SU-DHL-6 (cell line): ENCODE results near the gene USP6.
"Not testable (repeated sequence)": the region's sequence is repeated elsewhere in the genome, so short reads cannot be mapped to it uniquely, and the experiment has no call there.

ENCODE experiments used
- H2AFZ ChIP-seq: fragments of 200-600 bp; sonication (generic); 2 replicates; pipeline ENCODE4 v1.6.1; 2014; ENCODE audit warnings: low read depth, mild to moderate bottlenecking, moderate library complexity, mixed read lengths, antibody characterized with exemption, low read length; ENCODE audit not compliant: severe bottlenecking
- H3F3A ChIP-seq: fragments of 200-600 bp; shearing (Covaris generic); 2 replicates; pipeline ENCODE4 v1.6.0; 2016; ENCODE audit warnings: antibody characterized with exemption, mild to moderate bottlenecking; ENCODE audit not compliant: insufficient read depth
- H3K27ac ChIP-seq: fragments of 200-600 bp; sonication (generic); 2 replicates; pipeline ENCODE4 v1.5.1; 2016; ENCODE audit warnings: low read depth, mild to moderate bottlenecking, low read length, moderate library complexity, mixed read lengths
- H3K27me3 ChIP-seq: fragments of 200-600 bp; sonication (generic), shearing (Covaris generic); 2 replicates; pipeline ENCODE4 v1.6.0; 2014; ENCODE audit warnings: mild to moderate bottlenecking, low read length
- H3K36me3 ChIP-seq: fragments of 200-600 bp; sonication (generic); 2 replicates; pipeline ENCODE4 v1.6.1; 2014; ENCODE audit warnings: mild to moderate bottlenecking, low read length, mixed read lengths
- H3K4me2 ChIP-seq: fragments of 300-600, 200-600 bp; shearing (Covaris generic), sonication (generic); 2 replicates; pipeline ENCODE4 v1.6.0; 2014; ENCODE audit warnings: low read length, low read depth, mild to moderate bottlenecking; ENCODE audit not compliant: poor library complexity, severe bottlenecking
- H3K4me3 ChIP-seq: fragments of 200-600 bp; sonication (generic); 2 replicates; pipeline ENCODE4 v1.5.1; 2014; ENCODE audit warnings: antibody characterized with exemption, low read length, mild to moderate bottlenecking, mixed read lengths; ENCODE audit not compliant: insufficient read depth, poor library complexity, severe bottlenecking
- H3K79me2 ChIP-seq: fragments of 200-600 bp; sonication (generic); 2 replicates; pipeline ENCODE4 v1.6.1; 2014; ENCODE audit warnings: mild to moderate bottlenecking, low read length, moderate library complexity; ENCODE audit not compliant: insufficient read depth
- H3K9ac ChIP-seq: fragments of 200-600 bp; sonication (generic); 2 replicates; pipeline ENCODE4 v1.7.0; 2014; ENCODE audit warnings: mild to moderate bottlenecking, low read length
- H3K9me2 ChIP-seq: fragments of 200-600 bp; sonication (generic); replicated peaks from 2 replicates; pipeline ENCODE4 v1.6.1; 2014; ENCODE audit warnings: low read length; ENCODE audit not compliant: insufficient read depth
- H3K9me3 ChIP-seq: fragments of 200-600 bp; sonication (generic); 2 replicates; pipeline ENCODE4 v1.6.1; 2014; ENCODE audit warnings: low read length, mixed read lengths; ENCODE audit not compliant: insufficient read depth
- H4K20me1 ChIP-seq: fragments of 200-600 bp; sonication (generic); 2 replicates; pipeline ENCODE4 v1.6.1; 2014; ENCODE audit warnings: low read depth, mild to moderate bottlenecking, antibody characterized with exemption, low read length, moderate library complexity, mixed read lengths
- CTCF ChIP-seq: fragments of 200-600 bp; sonication (generic); IDR thresholded peaks from one replicate; pipeline ENCODE4 v1.5.1; 2017; ENCODE audit warnings: antibody characterized with exemption, mild to moderate bottlenecking, low read length, moderate library complexity; ENCODE audit not compliant: insufficient read depth, poor library complexity, severe bottlenecking
- EZH2phosphoT487 ChIP-seq: fragments of 200-600 bp; sonication (generic), shearing (Covaris generic); conservative IDR thresholded peaks from 2 replicates; pipeline ENCODE4 v1.6.1; 2018; ENCODE audit warnings: mild to moderate bottlenecking, antibody characterized with exemption, low read length, moderate library complexity, mixed read lengths

USP6 gene

GRCh38 chr17:5131146-5131715 is 15.4 kb downstream of the USP6 start:
- no peak overlapping the region for H3K9ac ChIP-seq
- H3F3A ChIP-seq = no peaks in the 10 kb centered on the region
- H3K27me3 ChIP-seq = no peaks in the 10 kb centered on the region
- no peak overlapping the region for H3K4me3 ChIP-seq
- H3K36me3 ChIP-seq = no peaks in the 10 kb centered on the region
- H3K27ac ChIP-seq = no peak overlapping the region
- H3K4me2 ChIP-seq = no peak overlapping the region
- H3K9me2 ChIP-seq = no peaks in the 10 kb centered on the region
- H2AFZ ChIP-seq = no peak overlapping the region
- H3K9me3 ChIP-seq = no peaks in the 10 kb centered on the region
- H3K79me2 ChIP-seq = no peaks in the 10 kb centered on the region
- no peak for TF ChIP-seq EZH2phosphoT487
- TF ChIP-seq CTCF = no peak
- H4K20me1 ChIP-seq = no peaks in the 10 kb centered on the region

- not testable (repeated sequence) for H3K79me2 ChIP-seq, H3K9me2 ChIP-seq, H3K4me3 ChIP-seq, H3K9ac ChIP-seq, H2AFZ ChIP-seq, H3K36me3 ChIP-seq, H3F3A ChIP-seq, H3K9me3 ChIP-seq, H3K27me3 ChIP-seq, H3K4me2 ChIP-seq, H3K27ac ChIP-seq, H4K20me1 ChIP-seq
Measured at GRCh38 chr17:5131799-5132502, 16.1 kb downstream of the USP6 start.

GRCh38 chr17:5132503-5133225 is 16.8 kb downstream of the USP6 start:
- not testable (repeated sequence) for H3K36me3 ChIP-seq, H3K4me2 ChIP-seq, H3K9me2 ChIP-seq, H3K27me3 ChIP-seq, H3K79me2 ChIP-seq, H3K27ac ChIP-seq, H3K9me3 ChIP-seq, H2AFZ ChIP-seq, H3K9ac ChIP-seq, H3K4me3 ChIP-seq, H4K20me1 ChIP-seq, H3F3A ChIP-seq

GRCh38 chr17:5133311-5133710 is 17.5 kb downstream of the USP6 start:
- TF ChIP-seq EZH2phosphoT487 = no peak
- no peak overlapping the region for H3K4me3 ChIP-seq
- no peaks in the 10 kb centered on the region for H4K20me1 ChIP-seq
- no peaks in the 10 kb centered on the region for H3F3A ChIP-seq
- no peak overlapping the region for H3K9ac ChIP-seq
- no peak overlapping the region for H3K27ac ChIP-seq
- no peaks in the 10 kb centered on the region for H3K36me3 ChIP-seq
- no peak overlapping the region for H2AFZ ChIP-seq
- no peaks in the 10 kb centered on the region for H3K9me2 ChIP-seq
- H3K9me3 ChIP-seq = no peaks in the 10 kb centered on the region
- H3K27me3 ChIP-seq = no peaks in the 10 kb centered on the region
- no peaks in the 10 kb centered on the region for H3K79me2 ChIP-seq
- no peak overlapping the region for H3K4me2 ChIP-seq

DNA sequence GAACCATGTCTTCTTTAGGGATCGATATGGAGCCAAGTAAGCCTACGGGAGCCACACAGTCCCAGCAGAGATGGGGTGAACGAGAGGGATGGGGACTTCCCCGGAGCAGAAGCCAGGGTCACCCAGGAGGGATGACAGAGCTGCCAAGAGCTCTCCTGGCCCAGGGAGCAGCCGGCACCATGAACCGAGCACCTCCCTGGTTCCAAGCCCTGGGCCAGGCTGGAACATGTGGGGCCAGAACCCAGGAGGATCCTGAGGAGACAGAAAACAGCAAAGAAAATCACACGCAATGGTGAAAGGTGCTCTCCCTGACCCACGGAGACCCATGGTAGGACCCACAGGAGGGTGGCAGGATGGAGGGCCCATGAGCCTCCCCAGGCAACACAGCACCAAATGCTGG is 18.1 kb downstream of the USP6 start:
- H3F3A ChIP-seq, H3K9me2 ChIP-seq, H3K4me2 ChIP-seq, H3K36me3 ChIP-seq, H3K79me2 ChIP-seq, H2AFZ ChIP-seq, H4K20me1 ChIP-seq, H3K27me3 ChIP-seq, H3K9ac ChIP-seq, H3K9me3 ChIP-seq, H3K27ac ChIP-seq, H3K4me3 ChIP-seq: not testable (repeated sequence)

- not testable (repeated sequence) for H4K20me1 ChIP-seq, H3K4me3 ChIP-seq, H3K27ac ChIP-seq, H3K9ac ChIP-seq, H3K4me2 ChIP-seq, H3F3A ChIP-seq, H2AFZ ChIP-seq, H3K27me3 ChIP-seq, H3K79me2 ChIP-seq, H3K36me3 ChIP-seq, H3K9me3 ChIP-seq, H3K9me2 ChIP-seq
Measured at GRCh38 chr17:5134571-5134970, 18.7 kb downstream of the USP6 start.

DNA sequence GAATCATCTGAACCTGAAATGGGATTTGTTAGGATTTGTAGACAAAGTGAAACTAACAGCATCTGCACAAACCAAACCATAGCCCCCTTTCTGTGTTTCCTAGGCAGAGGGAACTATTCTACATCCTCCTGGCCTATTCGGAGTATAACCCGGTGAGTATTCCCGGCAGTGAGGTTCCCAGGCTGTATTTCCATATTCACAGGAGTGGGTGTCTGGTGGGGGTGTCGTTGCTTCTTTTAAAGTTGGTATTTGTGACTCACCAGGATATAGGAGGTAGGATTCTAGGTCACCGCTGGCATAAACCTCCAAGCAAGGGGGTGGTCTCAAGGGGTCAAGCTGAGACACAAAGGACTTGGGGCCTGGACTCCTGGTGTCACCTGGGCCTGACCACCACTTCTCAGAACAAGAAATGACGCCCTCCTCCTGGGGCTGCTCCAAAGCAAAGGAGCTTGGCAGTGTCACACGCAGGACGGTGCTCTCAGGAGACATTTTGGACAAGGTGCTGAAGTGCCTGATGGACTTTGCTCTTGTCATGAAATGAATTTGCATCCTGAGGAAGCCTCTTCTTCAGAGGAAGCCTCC is 19.4 kb downstream of the USP6 start:
- not testable (repeated sequence) for H3F3A ChIP-seq, H3K79me2 ChIP-seq, H3K27ac ChIP-seq, H3K4me3 ChIP-seq, H3K4me2 ChIP-seq, H3K36me3 ChIP-seq, H2AFZ ChIP-seq, H4K20me1 ChIP-seq, H3K9me3 ChIP-seq, H3K9me2 ChIP-seq, H3K9ac ChIP-seq, H3K27me3 ChIP-seq
